GM12873 (cell line): ENCODE results near the gene RPN2.

Experiments
- CTCF ChIP-seq: IDR thresholded peaks from 2 replicates; pipeline ENCODE4 v1.5.1; 2012; ENCODE audit warnings: low read depth, mild to moderate bottlenecking, moderate library complexity, low read length, control low read depth; ENCODE audit not compliant: insufficient read depth; ENCODE audit errors: missing control alignments

RPN2 gene

GRCh38 chr20:37162646-37163045 is 16.5 kb upstream of the RPN2 start:
- no peak for TF ChIP-seq CTCF

GRCh38 chr20:37163832-37164554 is 15.1 kb upstream of the RPN2 start:
- TF ChIP-seq CTCF, result no peak

- TF ChIP-seq CTCF, result no peak
Observed at GRCh38 chr20:37165031-37165430, 14.1 kb upstream of the RPN2 start.

GRCh38 chr20:37166867-37167266 is 12.3 kb upstream of the RPN2 start:
- no peak for TF ChIP-seq CTCF

- TF ChIP-seq CTCF, result no peak
Observed at GRCh38 chr20:37172836-37173235, 6.3 kb upstream of the RPN2 start.

GRCh38 chr20:37179683-37180524 is 774 bp downstream of the RPN2 start:
- TF ChIP-seq CTCF, result no peak

GRCh38 chr20:37185686-37186085 is 6.6 kb downstream of the RPN2 start:
- no peak for TF ChIP-seq CTCF
